Thymus (tissue), 11 donors: Measurements from ENCODE around the gene ARHGAP45. TPM values are rescaled to one million over a fixed set of nuclear protein-coding genes. Genes with fewer than 3 reads are reported as not detected.

Experiments
- DNase-seq, 9 donors: peaks; one replicate each; pipeline ENCODE4 v3.0.0-alpha.2; 2013; ENCODE audit warnings: low spot score in 9 of 9, low read depth in 6 of 9, missing footprints in 1 of 9
- H3K27ac ChIP-seq, 2 donors: one replicate each; pipeline ENCODE4 v1.5.1; 2013; ENCODE audit warnings: control low read depth in 1 of 2, low read depth in 1 of 2, low read length in 1 of 2, mild to moderate bottlenecking in 1 of 2, moderate library complexity in 1 of 2
- H3K27me3 ChIP-seq, 2 donors: one replicate each; pipeline ENCODE4 v1.5.1; 2013; ENCODE audit warnings: low read length in 1 of 2; ENCODE audit not compliant: control insufficient read depth in 2 of 2, insufficient read depth in 1 of 2
- H3K36me3 ChIP-seq, 2 donors: one replicate each; pipeline ENCODE4 v1.5.1; 2013; ENCODE audit warnings: low read length in 1 of 2, mild to moderate bottlenecking in 1 of 2, moderate library complexity in 1 of 2; ENCODE audit not compliant: control insufficient read depth in 2 of 2, insufficient read depth in 2 of 2
- H3K4me1 ChIP-seq, 2 donors: one replicate each; pipeline ENCODE4 v1.5.1; 2013; ENCODE audit warnings: low read length in 2 of 2; ENCODE audit not compliant: control insufficient read depth in 2 of 2, insufficient read depth in 2 of 2
- H3K4me3 ChIP-seq, 2 donors: one replicate each; pipeline ENCODE4 v1.5.1; 2013; ENCODE audit warnings: low read length in 2 of 2, control low read depth in 1 of 2, mild to moderate bottlenecking in 1 of 2
- H3K9me3 ChIP-seq, 2 donors: one replicate each; pipeline ENCODE4 v1.5.1; 2013; ENCODE audit warnings: low read length in 1 of 2, mild to moderate bottlenecking in 1 of 2; ENCODE audit not compliant: control insufficient read depth in 2 of 2, insufficient read depth in 1 of 2
- WGBS: extraction: QIAGEN DNeasy Blood & Tissue Kit; methylation state at CpG from one replicate; pipeline ENCODE4 v1.1.7; 2013; 5-methylcytosine and 5-hydroxymethylcytosine counted together
- polyA plus RNA-seq: library from polyadenylated mRNA; stranded (reverse); fragments of 200-250 nt; gene quantifications from one replicate; pipeline ENCODE4 v1.2.3, GENCODE V29; 2013
- total RNA-seq: library from RNA; stranded (reverse); fragments of 120-200 nt; gene quantifications from one replicate; pipeline ENCODE4 v1.2.4, GENCODE V29; 2013
- donor health status: healthy.

The ARHGAP45 gene
- total and polyA plus RNA-seq, 2 donors = 118 to 295 TPM

- Histone ChIP-seq H3K27ac (no peak overlapping the region), H3K27me3 (peaks cover 0 to 28% of the 10 kb centered on the region in 2 donors), H3K9me3 (peaks cover 1 to 8% of the 10 kb centered on the region in 2 donors), H3K36me3 (peaks cover 11 to 18% of the 10 kb centered on the region in 2 donors), H3K4me1 (peaks cover 24 to 49% of the 10 kb centered on the region in 2 donors), H3K4me3 (peak overlapping the region in 1 of 2 donors; percentile 11)
- peak in 4 of 9 donors; percentile 56 to 83 (median 74) for DNase-seq
- 18% methylated on average over 60 of the region's 60 CpGs for WGBS
These were observed 2.0 kb upstream of the ARHGAP45 start for GRCh38 chr19:1064661-1065605.

GRCh38 chr19:1065606-1066109 lies 1.3 kb upstream of the ARHGAP45 start:
- Histone ChIP-seq H3K9me3 (peaks cover 1 to 8% of the 10 kb centered on the region in 2 donors), H3K36me3 (peaks cover 14 to 25% of the 10 kb centered on the region in 2 donors), H3K27ac (no peak overlapping the region), H3K27me3 (peaks cover 0 to 31% of the 10 kb centered on the region in 2 donors), H3K4me1 (peaks cover 24 to 51% of the 10 kb centered on the region in 2 donors), H3K4me3 (no peak overlapping the region)
- WGBS = 94% methylated on average over 17 of the region's 17 CpGs
- DNase-seq = no peak

GRCh38 chr19:1066251-1066747 lies 668 bp upstream of the ARHGAP45 start:
- Histone ChIP-seq H3K4me1 (peaks cover 24 to 54% of the 10 kb centered on the region in 2 donors), H3K9me3 (peaks cover 1 to 8% of the 10 kb centered on the region in 2 donors), H3K27me3 (peaks cover 0 to 35% of the 10 kb centered on the region in 2 donors), H3K4me3 (peak overlapping the region; percentile 49 to 96), H3K36me3 (peaks cover 20 to 26% of the 10 kb centered on the region in 2 donors), H3K27ac (peak overlapping the region; percentile 74 to 96)
- 62% methylated on average over 17 of the region's 17 CpGs for WGBS
- no peak for DNase-seq

- no peak for DNase-seq
- peaks cover 0 to 35% of the 10 kb centered on the region in 2 donors for H3K27me3 ChIP-seq
- H3K4me1 ChIP-seq = peaks cover 24 to 54% of the 10 kb centered on the region in 2 donors
These were observed 482 bp downstream of the ARHGAP45 start for GRCh38 chr19:1067341-1067957.

GRCh38 chr19:1068009-1069001 lies 1.3 kb downstream of the ARHGAP45 start:
- Histone ChIP-seq H3K9me3 (peaks cover 0 to 1% of the 10 kb centered on the region in 2 donors), H3K36me3 (peaks cover 31 to 43% of the 10 kb centered on the region in 2 donors), H3K4me1 (peaks cover 24 to 54% of the 10 kb centered on the region in 2 donors), H3K4me3 (peak overlapping the region; percentile 96 to 98), H3K27me3 (peaks cover 0 to 36% of the 10 kb centered on the region in 2 donors), H3K27ac (peak overlapping the region; percentile 93 to 96)
- DNase-seq = peak in 5 of 9 donors; percentile 73 to 92 (median 79)
- 30% methylated on average over 45 of the region's 45 CpGs for WGBS

More at GRCh38 chr19:1067341-1067957, 482 bp downstream of the ARHGAP45 start:
- Histone ChIP-seq H3K27ac (peak overlapping the region; percentile 93 to 96), H3K36me3 (peaks cover 22 to 34% of the 10 kb centered on the region in 2 donors), H3K4me3 (peak overlapping the region; percentile 96 to 98), H3K9me3 (peaks cover 1 to 7% of the 10 kb centered on the region in 2 donors)
- whole genome bisulfite sequencing = under 1% methylated on average over 38 of the region's 38 CpGs

GRCh38 chr19:1069009-1069779 lies 2.2 kb downstream of the ARHGAP45 start:
- 37% methylated on average over 25 of the region's 25 CpGs for whole genome bisulfite sequencing
- Histone ChIP-seq H3K27me3 (peaks cover 0 to 27% of the 10 kb centered on the region in 2 donors), H3K27ac (peak overlapping the region; percentile 93 to 96), H3K4me1 (peaks cover 32 to 57% of the 10 kb centered on the region in 2 donors), H3K9me3 (no peaks in the 10 kb centered on the region), H3K36me3 (peaks cover 40 to 51% of the 10 kb centered on the region in 2 donors), H3K4me3 (peak overlapping the region; percentile 96 to 98)
- peak in 2 of 9 donors; percentile 61 to 75 for DNase-seq

- no peak overlapping the region for H3K4me3 ChIP-seq
- H3K27ac ChIP-seq = peak overlapping the region in 1 of 2 donors; percentile 5
- peaks cover 0 to 21% of the 10 kb centered on the region in 2 donors for H3K27me3 ChIP-seq
- peaks cover 35 to 55% of the 10 kb centered on the region in 2 donors for H3K4me1 ChIP-seq
- no peak for DNase-seq
- peaks cover 48 to 63% of the 10 kb centered on the region in 2 donors for H3K36me3 ChIP-seq
- H3K9me3 ChIP-seq = no peaks in the 10 kb centered on the region
- 94% methylated on average over 21 of the region's 21 CpGs for WGBS
These were observed 3.6 kb downstream of the ARHGAP45 start for GRCh38 chr19:1070576-1070930.
